A673 (cell line): ENCODE data around the gene HYCC2.

ENCODE experiments used
- CTCF ChIP-seq: fragments of 300-800, 200-600 bp; sonication (generic); conservative IDR thresholded peaks from 2 replicates; pipeline ENCODE4 v1.5.1; 2017; ENCODE audit warnings: low read depth, mild to moderate bottlenecking, antibody characterized with exemption, low read length, moderate library complexity, mixed read lengths
- EZH2 ChIP-seq: fragments of 200-600 bp; sonication (generic); IDR thresholded peaks from 2 replicates; pipeline ENCODE4 v1.6.1; 2017; ENCODE audit warnings: borderline replicate concordance, low read depth, mild to moderate bottlenecking, mixed read lengths, antibody characterized with exemption, low read length; ENCODE audit not compliant: poor library complexity, severe bottlenecking

GRCh38 chr2:201093573-201093972, 22.1 kb upstream of the HYCC2 start:
- TF ChIP-seq EZH2: no peak
- no peak for TF ChIP-seq CTCF
